ENCODE results near the gene ZNF611.
"Not testable (repeated sequence)": the region's sequence is repeated elsewhere in the genome, so short reads cannot be mapped to it uniquely, and the experiment has no call there.

GRCh38 chr19:52756447-52756846 lies 21.6 kb upstream of the ZNF611 start:
- TF ChIP-seq CTCF (IDR thresholded peaks at IDR 0.05); POLR2AphosphoS5 (IDR thresholded peaks at IDR 0.05; ENCODE audit: low read depth, low read length): not testable (repeated sequence)
